Stimulated activated CD4-positive, alpha-beta T cell treated with anti-CD3 and anti-CD28 coated beads, Interleukin-1b, Interleukin-23, amount 100 ng/mL, for 24 hours (primary cell): Measurements from ENCODE around the gene ZNF487.

Experiments used
- DNase-seq, 4 experiments: peaks; one replicate each; pipeline ENCODE4 v3.0.0-alpha.2; 2020; ENCODE audit warnings: low read depth in 4 of 4, low spot score in 1 of 4

ZNF487 gene

DNA sequence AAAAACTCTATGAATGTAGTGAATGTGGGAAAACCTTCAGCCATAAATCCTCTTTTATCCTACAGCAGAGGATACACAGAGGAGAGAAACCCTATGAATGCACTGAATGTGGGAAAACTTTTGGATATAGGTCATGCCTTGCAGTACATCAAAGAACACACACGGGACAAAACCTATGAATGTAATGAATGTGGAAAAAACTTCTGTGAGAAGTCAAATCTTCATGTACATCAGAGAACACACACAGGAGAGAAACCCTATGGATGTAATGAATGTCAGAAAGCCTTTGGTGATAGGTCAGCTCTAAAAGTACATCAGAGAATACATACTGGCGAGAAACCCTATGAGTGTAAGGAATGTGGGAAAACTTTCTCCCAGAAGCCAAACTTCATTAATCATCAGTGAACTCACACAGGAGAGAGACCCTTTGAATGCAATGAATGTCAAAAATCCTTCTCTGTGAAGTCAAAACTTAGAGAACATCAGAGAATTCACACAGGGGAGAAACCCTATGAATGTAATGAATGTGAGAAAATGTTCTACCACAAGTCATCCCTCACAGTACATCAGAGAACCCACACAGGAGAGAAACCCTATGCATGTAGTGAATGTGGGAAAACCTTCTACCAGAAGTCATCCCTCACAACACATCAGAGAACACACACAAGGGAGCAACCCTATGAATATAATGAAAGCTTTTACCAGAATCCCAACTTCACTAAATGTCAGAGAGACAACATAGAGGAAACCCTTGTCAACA lies 45.6 kb downstream of the ZNF487 start:
- no peak for DNase-seq

- DNase-seq = no peak
Observed at GRCh38 chr10:43491855-43492254, 54.9 kb downstream of the ZNF487 start.

DNA sequence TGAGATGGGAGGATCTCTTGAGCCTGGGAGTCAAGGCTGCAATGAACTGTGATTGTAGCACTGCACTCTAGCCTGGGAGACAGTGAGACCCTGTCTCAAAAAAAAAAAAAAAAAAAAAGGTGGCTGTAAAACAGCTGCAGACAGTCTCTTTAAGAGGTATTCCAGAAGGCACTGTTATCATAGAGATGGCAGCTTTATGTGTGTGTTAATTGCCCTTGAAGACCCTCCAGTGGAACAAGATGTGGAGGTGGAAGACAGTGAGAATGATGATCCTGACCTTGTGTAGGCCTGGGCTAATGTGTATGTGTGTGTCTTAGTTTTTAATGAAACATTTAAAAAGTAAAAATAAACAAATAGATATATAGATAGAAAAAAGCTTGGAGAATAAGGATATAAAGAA lies 66.0 kb downstream of the ZNF487 start:
- DNase-seq = no peak

DNA sequence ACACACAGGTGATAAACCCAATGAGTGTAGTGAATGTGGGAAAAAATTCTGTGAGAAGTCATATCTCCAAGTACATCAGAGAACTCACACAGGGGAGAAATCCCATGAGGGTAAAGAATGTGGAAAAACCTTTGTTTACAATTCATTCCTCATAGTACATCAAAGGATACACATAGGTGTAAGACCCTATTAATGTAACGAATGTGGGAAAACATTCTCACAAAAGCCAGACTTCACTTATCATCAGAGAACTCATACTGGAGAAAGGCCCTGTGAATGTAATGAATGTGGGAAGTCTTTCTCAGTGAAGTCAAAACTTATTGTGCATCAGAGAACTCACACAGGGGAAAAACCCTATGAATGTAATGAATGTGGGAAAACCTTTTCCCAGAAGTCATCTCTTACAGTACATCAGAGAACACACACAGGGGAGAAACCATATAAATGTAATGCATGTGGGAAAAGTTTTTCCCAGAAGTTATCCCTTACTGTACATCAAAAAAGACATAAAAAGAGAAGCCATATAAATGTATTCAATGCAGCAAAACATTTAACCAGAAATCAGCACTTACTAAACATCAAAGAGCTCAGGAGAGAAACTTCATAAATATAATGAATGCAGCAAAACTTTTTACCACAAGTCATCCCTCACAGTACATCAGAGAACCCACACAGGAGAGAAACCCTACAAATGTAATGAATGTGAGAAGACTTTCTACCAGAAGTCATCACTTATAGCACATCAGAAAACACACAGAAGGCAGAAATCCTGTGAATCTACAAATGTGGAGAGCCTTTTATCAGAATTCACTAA lies 87.7 kb downstream of the ZNF487 start:
- no peak for DNase-seq
